ENCODE data around the gene TENM4. TPM values are rescaled to one million over a fixed set of nuclear protein-coding genes. Genes with fewer than 3 reads are reported as not detected.

The TENM4 gene
- total RNA-seq, 1 donor from 2014 or later, result 50.7 TPM

DNA sequence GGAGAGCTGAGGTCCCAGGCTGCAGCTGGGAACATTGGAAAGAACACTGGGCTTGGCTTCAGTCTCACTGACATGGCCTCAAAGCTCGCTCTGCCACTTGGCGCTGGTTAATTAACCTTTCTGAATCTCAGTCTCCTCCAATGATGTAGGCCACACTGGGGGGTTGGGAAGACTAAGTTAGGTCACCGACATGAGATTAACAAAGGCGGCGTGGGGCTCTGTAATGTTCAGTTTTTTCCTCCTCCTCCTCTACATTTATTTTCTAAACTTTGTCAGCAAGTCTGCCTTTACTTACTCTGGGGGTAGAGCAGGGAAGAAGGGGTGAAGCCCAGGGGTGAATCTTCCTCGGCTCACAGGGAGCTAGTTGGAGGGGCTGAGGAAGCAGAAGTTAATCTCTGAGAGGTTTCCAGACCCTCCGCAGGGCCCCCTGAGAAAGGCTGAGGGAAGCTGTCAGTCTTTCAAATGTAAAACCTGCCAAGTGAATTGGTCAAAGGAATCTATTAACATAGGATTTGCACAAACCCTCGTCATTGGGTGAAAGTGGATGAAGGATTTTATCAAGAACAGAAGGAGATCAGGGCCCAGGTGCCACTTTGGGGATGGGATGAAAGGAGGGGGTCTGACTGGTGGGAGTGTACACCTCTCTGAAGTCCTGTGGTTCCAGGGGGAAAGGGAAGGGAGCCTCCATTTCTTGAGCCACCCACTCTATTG, 32.1 kb upstream of the TENM4 start:
- no peak for DNase-seq
- TF ChIP-seq CTCF (IDR thresholded peaks at IDR 0.05; ENCODE audit: partially characterized antibody, unreplicated experiment), result no peak
- Mint-ChIP-seq H3K4me1 (ENCODE audit: low read depth, unreplicated experiment) (peaks cover 3% of the 10 kb centered on the region), H3K4me3 (ENCODE audit: unreplicated experiment) (no peak overlapping the region), H3K27me3 (ENCODE audit: unreplicated experiment) (no peaks in the 10 kb centered on the region), H3K9me3 (ENCODE audit: unreplicated experiment) (peaks cover 3% of the 10 kb centered on the region), H3K36me3 (ENCODE audit: unreplicated experiment) (peaks cover 7% of the 10 kb centered on the region), H3K27ac (ENCODE audit: unreplicated experiment) (no peak overlapping the region)

- TF ChIP-seq CTCF (IDR thresholded peaks at IDR 0.05; ENCODE audit: partially characterized antibody, unreplicated experiment), result no peak
- Mint-ChIP-seq H3K36me3 (ENCODE audit: unreplicated experiment) (peaks cover 4% of the 10 kb centered on the region), H3K4me1 (ENCODE audit: low read depth, unreplicated experiment) (peaks cover 3% of the 10 kb centered on the region), H3K27me3 (ENCODE audit: unreplicated experiment) (no peaks in the 10 kb centered on the region), H3K4me3 (ENCODE audit: unreplicated experiment) (no peak overlapping the region), H3K27ac (ENCODE audit: unreplicated experiment) (no peak overlapping the region), H3K9me3 (ENCODE audit: unreplicated experiment) (peaks cover 3% of the 10 kb centered on the region)
- no peak for DNase-seq
Observed at GRCh38 chr11:79471071-79471844, 30.4 kb upstream of the TENM4 start.

- DNase-seq, result no peak
- H3K27ac Mint-ChIP-seq (ENCODE audit: unreplicated experiment), result no peak overlapping the region
- no peaks in the 10 kb centered on the region for H3K36me3 Mint-ChIP-seq (ENCODE audit: unreplicated experiment)
- H3K27me3 Mint-ChIP-seq (ENCODE audit: unreplicated experiment), result no peaks in the 10 kb centered on the region
- H3K4me3 Mint-ChIP-seq (ENCODE audit: unreplicated experiment), result no peak overlapping the region
- no peaks in the 10 kb centered on the region for H3K9me3 Mint-ChIP-seq (ENCODE audit: unreplicated experiment)
- H3K4me1 Mint-ChIP-seq (ENCODE audit: low read depth, unreplicated experiment), result peaks cover 3% of the 10 kb centered on the region
- no peak for TF ChIP-seq CTCF (IDR thresholded peaks at IDR 0.05; ENCODE audit: partially characterized antibody, unreplicated experiment)
Observed at GRCh38 chr11:79470161-79470560, 29.3 kb upstream of the TENM4 start.

DNA sequence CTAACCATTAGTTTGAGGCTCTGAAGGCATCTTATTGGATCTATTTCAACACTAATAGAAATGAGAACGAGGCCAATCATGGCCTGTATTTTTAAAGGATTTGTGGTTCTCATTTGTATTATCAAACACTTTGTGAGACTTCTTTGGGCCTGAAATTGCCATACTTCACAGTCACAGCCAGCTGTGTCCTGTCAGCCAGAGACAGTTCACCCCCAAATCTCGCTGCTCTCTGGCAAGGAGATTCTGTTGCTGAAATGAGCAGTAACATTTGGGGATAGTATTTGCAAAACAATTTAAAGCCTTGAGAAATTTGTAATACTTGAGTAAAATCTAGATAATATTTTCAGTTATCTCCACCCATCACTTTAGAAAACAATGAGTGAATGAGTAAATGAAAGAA, 26.9 kb upstream of the TENM4 start:
- Mint-ChIP-seq H3K36me3 (ENCODE audit: unreplicated experiment) (no peaks in the 10 kb centered on the region), H3K27ac (ENCODE audit: unreplicated experiment) (no peak overlapping the region), H3K4me3 (ENCODE audit: unreplicated experiment) (no peak overlapping the region), H3K4me1 (ENCODE audit: low read depth, unreplicated experiment) (peaks cover 3% of the 10 kb centered on the region), H3K27me3 (ENCODE audit: unreplicated experiment) (no peaks in the 10 kb centered on the region), H3K9me3 (ENCODE audit: unreplicated experiment) (no peaks in the 10 kb centered on the region)
- TF ChIP-seq CTCF (IDR thresholded peaks at IDR 0.05; ENCODE audit: partially characterized antibody, unreplicated experiment), result no peak
- no peak for DNase-seq

DNA sequence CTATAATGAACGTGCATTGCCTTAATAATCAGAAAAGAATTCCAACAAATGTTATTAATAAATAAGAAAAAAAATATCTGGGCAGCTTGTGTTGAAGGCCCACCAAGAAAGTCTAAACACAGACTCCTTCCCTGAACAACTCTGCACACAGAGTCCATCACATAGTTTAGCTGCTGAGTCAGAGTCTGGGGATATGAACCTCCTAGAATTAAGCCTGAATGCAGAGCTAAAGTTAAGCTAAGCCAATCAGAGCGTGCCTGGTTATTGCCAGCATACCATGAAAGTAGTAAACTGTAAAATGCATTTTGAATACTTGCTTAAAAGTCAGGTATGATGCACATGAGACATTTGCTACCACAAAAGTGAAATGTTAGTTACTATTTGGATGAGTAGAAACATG, 25.6 kb upstream of the TENM4 start:
- H3K4me1 Mint-ChIP-seq (ENCODE audit: low read depth, unreplicated experiment), result peaks cover 3% of the 10 kb centered on the region
- H3K27ac Mint-ChIP-seq (ENCODE audit: unreplicated experiment), result no peak overlapping the region
- no peaks in the 10 kb centered on the region for H3K36me3 Mint-ChIP-seq (ENCODE audit: unreplicated experiment)
- no peaks in the 10 kb centered on the region for H3K9me3 Mint-ChIP-seq (ENCODE audit: unreplicated experiment)
- H3K4me3 Mint-ChIP-seq (ENCODE audit: unreplicated experiment), result no peak overlapping the region
- H3K27me3 Mint-ChIP-seq (ENCODE audit: unreplicated experiment), result no peaks in the 10 kb centered on the region
- TF ChIP-seq CTCF (IDR thresholded peaks at IDR 0.05; ENCODE audit: partially characterized antibody, unreplicated experiment), result no peak
- no peak for DNase-seq
